HepG2 (cell line): ENCODE measurements around the gene GALNT5. TPM values are rescaled to one million over a fixed set of nuclear protein-coding genes. Genes with fewer than 3 reads are reported as not detected.

Experiments
- ATAC-seq: fragments of 200-7000 bp; cut with Tn5 transposase; 3 replicates; pipeline ENCODE4 v1.9.1; 2020; ENCODE audit warnings: mild to moderate bottlenecking, moderate library complexity
- BruUV-seq: library from RNA; stranded (reverse); fragments of 400-500 nt; replicated peaks from 2 replicates; lab custom pipeline; 2021; lab: Mats Ljungman, UMichigan
- CTCF ChIA-PET: fragments of 300-600 bp; formaldehyde crosslinking; extraction: SDS; loops from one replicate; lab custom pipeline; 2021; ENCODE audit warnings: low total read pairs, inconsistent platforms, low intra/inter-chr PET ratio; lab: Yijun Ruan, JAX
- POLR2A ChIA-PET: fragments of 350-600 bp; sonication (Branson Sonifier 250); formaldehyde crosslinking; loops from one replicate; lab custom pipeline; 2020; ENCODE audit warnings: antibody characterized with exemption, inconsistent platforms; lab: Yijun Ruan, JAX
- DNase-seq: peaks from one replicate; pipeline ENCODE4 v3.0.0-alpha.2; 2015; ENCODE audit warnings: low spot score
- FAIRE-seq: peaks from 3 replicates; lab custom pipeline; 2011; peaks lifted over from hg19 to GRCh38; lab: Jason Lieb, UNC
- H2AFZ ChIP-seq: one replicate; pipeline ENCODE4 v1.6.1; 2011; ENCODE audit warnings: low read length, inconsistent platforms
- H3K27ac ChIP-seq: fragments of 300-600 bp; 3 replicates; pipeline ENCODE4 v1.8.0; 2011; ENCODE audit warnings: mixed run types, mild to moderate bottlenecking, mixed read lengths, low read length, inconsistent platforms; ENCODE audit not compliant: insufficient read depth; ENCODE audit errors: extremely low read length
- H3K27me3 ChIP-seq, 2 experiments: fragments of 200-600 bp in 1 of 2; 2 replicates in 1 of 2; 3 replicates in 1 of 2; pipeline versions ENCODE4 v1.6.0 to v1.8.0; 2011; ENCODE audit warnings: low read length in 2 of 2, mild to moderate bottlenecking in 2 of 2, moderate library complexity in 2 of 2, inconsistent platforms in 1 of 2; ENCODE audit not compliant: insufficient read depth in 2 of 2, control insufficient read depth in 1 of 2
- H3K36me3 ChIP-seq, 2 experiments: fragments of 200-600 bp in 1 of 2; replicated peaks in 1 of 2; 2 replicates in 1 of 2; 3 replicates in 1 of 2; pipeline versions ENCODE4 v1.5.1 to v1.8.0; 2011; ENCODE audit warnings: low read length in 2 of 2, inconsistent platforms in 1 of 2; ENCODE audit not compliant: insufficient read depth in 2 of 2, control insufficient read depth in 1 of 2
- H3K4me1 ChIP-seq: 2 replicates; pipeline ENCODE4 v1.5.1; 2012; ENCODE audit warnings: low read length, inconsistent platforms; ENCODE audit not compliant: insufficient read depth
- H3K4me2 ChIP-seq: 2 replicates; pipeline ENCODE4 v1.6.0; 2011; ENCODE audit warnings: low read depth, low read length, inconsistent platforms
- H3K4me3 ChIP-seq, 3 experiments: fragments of 200-600 bp in 1 of 3; sonication (generic), shearing (Covaris generic) in 1 of 3; replicated peaks in 1 of 3; 2 replicates each; pipeline ENCODE4 v1.5.1; 2011 to 2016; ENCODE audit warnings: low read length in 3 of 3, inconsistent platforms in 2 of 3, low read depth in 2 of 3, mild to moderate bottlenecking in 2 of 3, control low read depth in 1 of 3, mixed read lengths in 1 of 3; ENCODE audit not compliant: insufficient read depth in 1 of 3
- H3K79me2 ChIP-seq: one replicate; pipeline ENCODE4 v1.6.1; 2011; ENCODE audit warnings: low read length, inconsistent platforms; ENCODE audit not compliant: insufficient read depth
- H3K9ac ChIP-seq: 2 replicates; pipeline ENCODE4 v1.6.0; 2011; ENCODE audit warnings: mild to moderate bottlenecking, low read depth, low read length, inconsistent platforms; ENCODE audit not compliant: insufficient read depth
- H3K9me3 ChIP-seq: 2 replicates; pipeline ENCODE4 v1.5.1; 2012; ENCODE audit warnings: mild to moderate bottlenecking, low read length
- H4K20me1 ChIP-seq: 2 replicates; pipeline ENCODE4 v1.6.0; 2011; ENCODE audit warnings: inconsistent platforms, mild to moderate bottlenecking, low read length, moderate library complexity; ENCODE audit not compliant: insufficient read depth
- ARID2 ChIP-seq: sonication (generic); formaldehyde crosslinking; IDR thresholded peaks from 2 replicates; pipeline ENCODE4 v1.8.1; 2022; ENCODE audit warnings: mild to moderate bottlenecking, missing genetic modification reagents, borderline replicate concordance
- NFATC3 ChIP-seq: sonication (generic); formaldehyde crosslinking; IDR thresholded peaks from 2 replicates; pipeline ENCODE4 v1.5.1; 2020; ENCODE audit warnings: mild to moderate bottlenecking, missing genetic modification reagents
- POLR2A ChIP-seq, 2 experiments: IDR thresholded peaks; 2 replicates each; pipeline ENCODE4 v1.6.1; 2011; ENCODE audit warnings: low read depth in 2 of 2, low read length in 2 of 2, mild to moderate bottlenecking in 1 of 2, moderate library complexity in 1 of 2; ENCODE audit not compliant: insufficient read depth in 1 of 2
- POLR2AphosphoS2 ChIP-seq: IDR thresholded peaks from 2 replicates; pipeline ENCODE4 v1.6.1; 2011; ENCODE audit warnings: low read depth, low read length, improper control_type of control experiment
- RAD21 ChIP-seq: fragments of 450-650 bp; formaldehyde crosslinking; IDR thresholded peaks from 2 replicates; pipeline ENCODE4 v1.5.0; 2020; ENCODE audit warnings: mild to moderate bottlenecking
- RBFOX2 ChIP-seq: fragments of 200-400 bp; formaldehyde crosslinking; IDR thresholded peaks from 2 replicates; pipeline ENCODE4 v1.6.1; 2017; ENCODE audit warnings: low read depth, mild to moderate bottlenecking, low read length
- RFX1 ChIP-seq: fragments of 450-650 bp; IDR thresholded peaks from 2 replicates; pipeline ENCODE4 v1.6.1; 2017
- SIN3A ChIP-seq: IDR thresholded peaks from 2 replicates; pipeline ENCODE4 v1.6.1; 2011; ENCODE audit warnings: low read depth, mild to moderate bottlenecking, control low read depth, low read length, borderline replicate concordance
- SOX13 ChIP-seq, 3 experiments: fragments of 450-650 bp in 1 of 3; sonication (generic) in 1 of 3; formaldehyde crosslinking in 1 of 3; IDR thresholded peaks in 2 of 3; conservative IDR thresholded peaks in 1 of 3; 2 replicates each; pipeline versions ENCODE4 v1.5.0 to v1.6.1; 2016 to 2020; ENCODE audit warnings: antibody characterized with exemption in 1 of 3, mild to moderate bottlenecking in 1 of 3, missing compliant biosample characterization in 1 of 3, missing genetic modification reagents in 1 of 3, moderate library complexity in 1 of 3
- STAG1 ChIP-seq: sonication (generic); formaldehyde crosslinking; IDR thresholded peaks from 2 replicates; pipeline ENCODE4 v1.4.0; 2020; ENCODE audit warnings: missing genetic modification reagents
- SUZ12 ChIP-seq: fragments of 150-350 bp; IDR thresholded peaks from 2 replicates; pipeline ENCODE4 v1.6.1; 2014; ENCODE audit warnings: low read depth, low read length
- TEAD3 ChIP-seq: optimal IDR thresholded peaks from 2 replicates; pipeline ENCODE3; 2016; ENCODE audit warnings: borderline replicate concordance
- ZBTB49 ChIP-seq: sonication (generic); formaldehyde crosslinking; IDR thresholded peaks from 2 replicates; pipeline ENCODE4 v1.4.0; 2020; ENCODE audit warnings: missing genetic modification reagents, borderline replicate concordance
- ZFAT ChIP-seq: sonication (generic); formaldehyde crosslinking; conservative IDR thresholded peaks from 2 replicates; pipeline ENCODE4 v1.8.1; 2023; ENCODE audit warnings: missing genetic modification reagents, inconsistent platforms
- ZNF430 ChIP-seq: sonication (generic); formaldehyde crosslinking; IDR thresholded peaks from 2 replicates; pipeline ENCODE4 v1.9.0; 2021; ENCODE audit warnings: mild to moderate bottlenecking, missing genetic modification reagents
- ZNF543 ChIP-seq: sonication (generic); formaldehyde crosslinking; IDR thresholded peaks from 2 replicates; pipeline ENCODE4 v1.4.0; 2020; ENCODE audit warnings: mild to moderate bottlenecking, missing genetic modification reagents
- ZNF674 ChIP-seq: sonication (generic); formaldehyde crosslinking; IDR thresholded peaks from 2 replicates; pipeline ENCODE4 v1.5.0; 2020; ENCODE audit warnings: low read depth, mild to moderate bottlenecking, missing genetic modification reagents
- ZNF737 ChIP-seq: sonication (generic); formaldehyde crosslinking; IDR thresholded peaks from 2 replicates; pipeline ENCODE4 v1.5.0; 2020; ENCODE audit warnings: missing genetic modification reagents, mild to moderate bottlenecking, borderline replicate concordance
- WGBS: methylation state at CpG from one replicate; pipeline ENCODE4 v1.1.6; 2017; ENCODE audit warnings: low lambda C conversion rate; 5-methylcytosine and 5-hydroxymethylcytosine counted together
- in situ Hi-C: cut with HindIII; loops from 2 replicates; pipeline ENCODE4 v1.10.0; 2017; ENCODE audit warnings: low pct_unique_long_range_greater_than_20kb; ENCODE audit not compliant: extremely low pct_ligation_motif_present
- intact Hi-C: fragments of 100-400 bp; cut with micrococcal nuclease; formaldehyde crosslinking; loops from one replicate; pipeline ENCODE4 v1.10.0; 2022; ENCODE audit not compliant: unreplicated experiment
- polyA plus RNA-seq, 8 experiments: library from polyadenylated mRNA; depleted of rRNA in 3 of 8; stranded (reverse) in 7 of 8; unstranded in 1 of 8; fragments of >200 nt; fragmentation: Illumina TruSeq in 4 of 8; extraction: Trizol in 4 of 8; gene quantifications; 2 replicates each; pipeline versions ENCODE4 v1.2.1 to v1.2.3, GENCODE V29; 2011 to 2016; ENCODE audit warnings: low read depth in 4 of 8, missing spikeins in 1 of 8, mixed read lengths in 1 of 8; ENCODE audit not compliant: insufficient read depth in 1 of 8
- total RNA-seq, 5 experiments: library from RNA; depleted of rRNA; stranded (reverse); fragments of >200 nt; fragmentation: Illumina TruSeq; extraction: Trizol; gene quantifications; 2 replicates each; pipeline ENCODE4 v1.2.3, GENCODE V29; 2016; ENCODE audit warnings: low read depth in 1 of 5
- TF ChIP-seq, protein P1 (sequence below): sonication (generic); formaldehyde crosslinking; IDR thresholded peaks from 2 replicates; pipeline ENCODE4 v1.5.0; 2020; ENCODE audit warnings: mild to moderate bottlenecking, missing genetic modification reagents, moderate library complexity
- TF ChIP-seq, protein P2 (sequence below): sonication (generic); formaldehyde crosslinking; IDR thresholded peaks from 2 replicates; pipeline ENCODE4 v1.4.0; 2020; ENCODE audit warnings: mild to moderate bottlenecking, missing genetic modification reagents

The GALNT5 gene
- total and polyA plus RNA-seq, 2 of the 13 experiments (the other 11 are each of a cell fraction or from before 2014, with no cell fraction given) = not detected

GRCh38 chr2:157327621-157328500 lies 70.4 kb downstream of the GALNT5 start:
- no TSS peak for BruUV-seq
- TF ChIP-seq ARID2 (CRISPR knock-in tag) (no peak), TEAD3 (CRISPR knock-in tag) (peak; percentile 21), ZNF737 (no peak), SUZ12 (0 out of 2 replicates have a peak, but pooled peaks have one; percentile 14), NFATC3 (no peak), POLR2AphosphoS2 (no peak), POLR2A (IDR thresholded peaks at IDR 0.05; ENCODE audit: insufficient read depth in 1 of 2, low read depth in 2 of 2, low read length in 2 of 2) (no peak), SOX13 (IDR thresholded peaks at IDR 0.05) (no peak), SOX13 (CRISPR knock-in tag; conservative IDR thresholded peaks at IDR 0.05 in 1 of 2, IDR thresholded peaks at IDR 0.05 in 1 of 2) (no peak), RFX1 (no peak), ZNF430 (no peak), ZBTB49 (CRISPR knock-in tag) (no peak), STAG1 (CRISPR knock-in tag) (peak; percentile 58), SIN3A (no peak), ZNF674 (no peak), RAD21 (0 out of 2 replicates have a peak, but pooled peaks have one; percentile 11), ZFAT (no peak), ZNF543 (CRISPR knock-in tag) (no peak), RBFOX2 (no peak)
- TF ChIP-seq, protein P1, sequence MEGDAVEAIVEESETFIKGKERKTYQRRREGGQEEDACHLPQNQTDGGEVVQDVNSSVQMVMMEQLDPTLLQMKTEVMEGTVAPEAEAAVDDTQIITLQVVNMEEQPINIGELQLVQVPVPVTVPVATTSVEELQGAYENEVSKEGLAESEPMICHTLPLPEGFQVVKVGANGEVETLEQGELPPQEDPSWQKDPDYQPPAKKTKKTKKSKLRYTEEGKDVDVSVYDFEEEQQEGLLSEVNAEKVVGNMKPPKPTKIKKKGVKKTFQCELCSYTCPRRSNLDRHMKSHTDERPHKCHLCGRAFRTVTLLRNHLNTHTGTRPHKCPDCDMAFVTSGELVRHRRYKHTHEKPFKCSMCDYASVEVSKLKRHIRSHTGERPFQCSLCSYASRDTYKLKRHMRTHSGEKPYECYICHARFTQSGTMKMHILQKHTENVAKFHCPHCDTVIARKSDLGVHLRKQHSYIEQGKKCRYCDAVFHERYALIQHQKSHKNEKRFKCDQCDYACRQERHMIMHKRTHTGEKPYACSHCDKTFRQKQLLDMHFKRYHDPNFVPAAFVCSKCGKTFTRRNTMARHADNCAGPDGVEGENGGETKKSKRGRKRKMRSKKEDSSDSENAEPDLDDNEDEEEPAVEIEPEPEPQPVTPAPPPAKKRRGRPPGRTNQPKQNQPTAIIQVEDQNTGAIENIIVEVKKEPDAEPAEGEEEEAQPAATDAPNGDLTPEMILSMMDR = peak; percentile 89
- TF ChIP-seq, protein P2, sequence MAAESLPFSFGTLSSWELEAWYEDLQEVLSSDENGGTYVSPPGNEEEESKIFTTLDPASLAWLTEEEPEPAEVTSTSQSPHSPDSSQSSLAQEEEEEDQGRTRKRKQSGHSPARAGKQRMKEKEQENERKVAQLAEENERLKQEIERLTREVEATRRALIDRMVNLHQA (CRISPR knock-in tag) = no peak

More at GRCh38 chr2:157327621-157328500, 70.4 kb downstream of the GALNT5 start:
- Histone ChIP-seq H2AFZ (no peak overlapping the region), H3K4me3 (no peak overlapping the region), H3K79me2 (no peaks in the 10 kb centered on the region), H3K36me3 (no peaks in the 10 kb centered on the region), H4K20me1 (no peaks in the 10 kb centered on the region), H3K9ac (no peak overlapping the region), H3K4me1 (no peaks in the 10 kb centered on the region), H3K4me2 (no peak overlapping the region), H3K27me3 (no peaks in the 10 kb centered on the region), H3K27ac (no peak overlapping the region), H3K9me3 (no peaks in the 10 kb centered on the region)
- CTCF ChIA-PET = interaction anchor here (0.8 to 1.0 kb wide), 2 partner anchors 8 to 682 kb away, joined by 3 read pairs; no protein-coding TSS in a partner anchor
- 15% methylated on average over 10 of the region's 11 CpGs for WGBS
- intact Hi-C loops = loop anchor here (5.0 kb wide), 1 partner anchor 134 kb away; no protein-coding TSS in a partner anchor
- POLR2A ChIA-PET = no interaction called here
- DNase-seq (peak; percentile 44), ATAC-seq (peak; percentile 100), FAIRE-seq (peak; percentile 88)
- in situ Hi-C loops = no loop called here
